Muscle of arm (tissue), 12 donors: ENCODE results near the gene KCNQ1. TPM values are rescaled to one million over a fixed set of nuclear protein-coding genes. Genes with fewer than 3 reads are reported as not detected.
A peak's percentile ranks its signal among the peaks of the same experiment; 100 is the strongest.

Experiments
- DNase-seq: peaks from one replicate; pipeline ENCODE4 v3.0.0-alpha.2; 2013
- polyA plus RNA-seq, 12 donors: library from polyadenylated mRNA; unstranded; fragments of 120-200 nt; gene quantifications; one replicate each; pipeline ENCODE4 v1.2.1, GENCODE V29; 2013; ENCODE audit not compliant: insufficient read length in 12 of 12

Gene KCNQ1
- polyA plus RNA-seq, 12 donors = 1.3 to 2.5 (median 2.0) TPM; not detected in 2

GRCh38 chr11:2776351-2777061 lies 331.7 kb downstream of the KCNQ1 start:
- DNase-seq = no peak

GRCh38 chr11:2777386-2777785 lies 332.6 kb downstream of the KCNQ1 start:
- no peak for DNase-seq

GRCh38 chr11:2777871-2778629 lies 333.2 kb downstream of the KCNQ1 start:
- no peak for DNase-seq

GRCh38 chr11:2778630-2779498 lies 334.1 kb downstream of the KCNQ1 start:
- DNase-seq = peak; percentile 66

- DNase-seq = no peak
These were observed 334.7 kb downstream of the KCNQ1 start for GRCh38 chr11:2779499-2779980.

GRCh38 chr11:2779981-2780849 lies 335.4 kb downstream of the KCNQ1 start:
- DNase-seq = peak; percentile 48

- DNase-seq = no peak
These were observed 336.1 kb downstream of the KCNQ1 start for GRCh38 chr11:2780850-2781407.

- no peak for DNase-seq
These were observed 336.8 kb downstream of the KCNQ1 start for GRCh38 chr11:2781408-2782274.

- no peak for DNase-seq
These were observed 338.0 kb downstream of the KCNQ1 start for GRCh38 chr11:2782769-2783168.

GRCh38 chr11:2783536-2784082 lies 338.8 kb downstream of the KCNQ1 start:
- DNase-seq = no peak

GRCh38 chr11:2787816-2788167 lies 343.0 kb downstream of the KCNQ1 start:
- no peak for DNase-seq

- DNase-seq = no peak
These were observed 343.6 kb downstream of the KCNQ1 start for GRCh38 chr11:2788168-2789071.

GRCh38 chr11:2789331-2789730 lies 344.5 kb downstream of the KCNQ1 start:
- no peak for DNase-seq

GRCh38 chr11:2789791-2790567 lies 345.2 kb downstream of the KCNQ1 start:
- no peak for DNase-seq

- no peak for DNase-seq
These were observed 345.7 kb downstream of the KCNQ1 start for GRCh38 chr11:2790568-2790921.

GRCh38 chr11:2791139-2791520 lies 346.3 kb downstream of the KCNQ1 start:
- no peak for DNase-seq

GRCh38 chr11:2791521-2792380 lies 346.9 kb downstream of the KCNQ1 start:
- no peak for DNase-seq
